ENCODE measurements around the gene RNU1-3.
"Not testable (repeated sequence)": the region's sequence is repeated elsewhere in the genome, so short reads cannot be mapped to it uniquely, and the experiment has no call there.

GRCh38 chr1:16636551-16637195 lies 30.1 kb downstream of the RNU1-3 start:
- TF ChIP-seq CTCF (conservative IDR thresholded peaks at IDR 0.05; ENCODE audit: low read length); EZH2phosphoT487 (IDR thresholded peaks at IDR 0.05; ENCODE audit: borderline replicate concordance, low read depth, low read length): not testable (repeated sequence)

Data from OCI-LY7 (cell line).